ENCODE results near the gene WDR74.
"Not testable (repeated sequence)": the region's sequence is repeated elsewhere in the genome, so short reads cannot be mapped to it uniquely, and the experiment has no call there.

The WDR74 gene

GRCh38 chr11:62859281-62859703 lies 19.9 kb upstream of the WDR74 start:
- DNase-seq, result peak; percentile 5

- no peak for DNase-seq
These were observed 18.8 kb upstream of the WDR74 start for GRCh38 chr11:62858201-62858600.

- peak; percentile 15 for DNase-seq
These were observed 18.2 kb upstream of the WDR74 start for GRCh38 chr11:62857541-62857982.

GRCh38 chr11:62856333-62856895 lies 17.0 kb upstream of the WDR74 start:
- peak; percentile 41 for DNase-seq

- DNase-seq, result peak; percentile 98
These were observed 16.4 kb upstream of the WDR74 start for GRCh38 chr11:62855571-62856332.

- DNase-seq, result no peak
These were observed 15.6 kb upstream of the WDR74 start for GRCh38 chr11:62854825-62855570.

- DNase-seq, result no peak
These were observed 14.8 kb upstream of the WDR74 start for GRCh38 chr11:62854013-62854824.

- no peak for DNase-seq
These were observed 14.0 kb upstream of the WDR74 start for GRCh38 chr11:62853279-62853965.

- DNase-seq, result no peak
These were observed 13.3 kb upstream of the WDR74 start for GRCh38 chr11:62852523-62853188.

- no peak for DNase-seq
These were observed 12.6 kb upstream of the WDR74 start for GRCh38 chr11:62851807-62852522.

GRCh38 chr11:62850911-62851806 lies 11.8 kb upstream of the WDR74 start:
- DNase-seq, result peak; percentile 54

GRCh38 chr11:62847767-62848314 lies 8.5 kb upstream of the WDR74 start:
- no peak for DNase-seq

- DNase-seq, result no peak
These were observed 6.8 kb upstream of the WDR74 start for GRCh38 chr11:62846177-62846576.

GRCh38 chr11:62844154-62844553 lies 4.8 kb upstream of the WDR74 start:
- DNase-seq, result no peak

- peak; percentile 10 for DNase-seq
These were observed 4.1 kb upstream of the WDR74 start for GRCh38 chr11:62843466-62843865.

- DNase-seq, result not testable (repeated sequence)
These were observed 3.5 kb upstream of the WDR74 start for GRCh38 chr11:62842891-62843290.

- DNase-seq, result no peak
These were observed 2.9 kb upstream of the WDR74 start for GRCh38 chr11:62842171-62842741.

- peak; percentile 100 for DNase-seq
These were observed 2.2 kb upstream of the WDR74 start for GRCh38 chr11:62841361-62842170.

All from MV-4-11 (cell line).